ENCODE data around the gene TARS3. TPM values are rescaled to one million over a fixed set of nuclear protein-coding genes. Genes with fewer than 3 reads are reported as not detected.

TARS3 gene
- total RNA-seq, 1 donor from 2014 or later, result 10.1 TPM

GRCh38 chr15:101702077-101702476, 22.2 kb downstream of the TARS3 start:
- no peak for DNase-seq (ENCODE audit: extremely low read depth, low read depth, low spot score)

GRCh38 chr15:101698314-101698713, 26.0 kb downstream of the TARS3 start:
- no peak for DNase-seq (ENCODE audit: extremely low read depth, low read depth, low spot score)

DNA sequence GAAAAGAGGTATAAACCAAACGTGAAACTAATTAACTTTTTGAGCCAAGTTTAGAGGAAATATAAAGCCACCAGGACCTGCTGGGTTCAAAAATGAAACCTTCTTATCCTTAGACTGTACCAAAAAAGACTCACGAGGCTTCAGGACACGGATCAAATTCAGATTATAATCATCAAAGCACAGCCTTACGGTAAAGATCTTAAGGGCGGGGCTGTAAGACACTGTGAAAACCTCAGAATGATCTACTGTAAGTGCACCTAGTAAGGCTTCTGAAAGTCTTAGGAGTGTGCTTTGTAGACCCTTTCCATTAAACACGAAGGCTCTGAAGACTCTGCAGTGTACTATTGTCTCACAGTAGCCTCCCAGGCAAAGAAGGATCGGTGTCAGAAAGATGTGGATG, 26.8 kb downstream of the TARS3 start:
- no peak for DNase-seq (ENCODE audit: extremely low read depth, low read depth, low spot score)

DNA sequence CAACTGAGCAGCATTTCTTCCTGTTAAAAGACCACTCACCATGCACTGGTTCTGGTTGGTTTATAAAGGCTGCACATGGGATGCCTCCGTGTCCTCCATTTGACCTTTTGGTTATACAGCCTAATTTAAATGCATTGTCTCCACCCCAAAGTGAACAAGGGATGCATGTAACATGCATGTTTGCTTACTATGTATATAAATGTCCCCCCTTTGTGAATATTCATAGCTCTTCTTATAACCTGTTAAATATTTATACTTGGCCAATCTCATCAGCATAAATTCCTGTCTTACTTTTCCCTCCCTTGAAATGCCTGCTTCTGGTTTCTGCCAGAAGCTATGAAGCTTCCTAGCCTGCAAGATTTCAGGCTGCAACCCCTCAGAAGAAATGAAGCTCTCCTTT, 27.4 kb downstream of the TARS3 start:
- no peak for DNase-seq (ENCODE audit: extremely low read depth, low read depth, low spot score)

DNA sequence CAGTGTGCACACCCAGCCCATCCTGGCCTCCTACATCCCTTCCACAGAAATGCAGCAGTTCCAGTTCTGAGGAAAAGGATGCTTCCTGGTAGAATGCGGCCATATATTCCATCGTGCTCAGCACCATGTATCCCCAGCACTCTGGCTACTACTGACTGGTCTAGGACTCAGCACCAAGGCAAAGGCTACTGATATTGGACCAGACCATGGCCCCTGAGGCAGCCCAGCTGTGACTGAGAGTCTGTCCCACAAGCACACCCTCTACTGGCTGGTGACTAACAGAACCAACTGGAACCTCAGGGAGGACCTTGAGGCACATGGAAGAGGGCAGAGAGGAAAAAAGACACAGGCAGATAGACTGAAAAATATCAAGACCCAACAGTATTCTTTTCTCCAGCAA, 30.0 kb downstream of the TARS3 start:
- no peak for DNase-seq (ENCODE audit: extremely low read depth, low read depth, low spot score)

DNA sequence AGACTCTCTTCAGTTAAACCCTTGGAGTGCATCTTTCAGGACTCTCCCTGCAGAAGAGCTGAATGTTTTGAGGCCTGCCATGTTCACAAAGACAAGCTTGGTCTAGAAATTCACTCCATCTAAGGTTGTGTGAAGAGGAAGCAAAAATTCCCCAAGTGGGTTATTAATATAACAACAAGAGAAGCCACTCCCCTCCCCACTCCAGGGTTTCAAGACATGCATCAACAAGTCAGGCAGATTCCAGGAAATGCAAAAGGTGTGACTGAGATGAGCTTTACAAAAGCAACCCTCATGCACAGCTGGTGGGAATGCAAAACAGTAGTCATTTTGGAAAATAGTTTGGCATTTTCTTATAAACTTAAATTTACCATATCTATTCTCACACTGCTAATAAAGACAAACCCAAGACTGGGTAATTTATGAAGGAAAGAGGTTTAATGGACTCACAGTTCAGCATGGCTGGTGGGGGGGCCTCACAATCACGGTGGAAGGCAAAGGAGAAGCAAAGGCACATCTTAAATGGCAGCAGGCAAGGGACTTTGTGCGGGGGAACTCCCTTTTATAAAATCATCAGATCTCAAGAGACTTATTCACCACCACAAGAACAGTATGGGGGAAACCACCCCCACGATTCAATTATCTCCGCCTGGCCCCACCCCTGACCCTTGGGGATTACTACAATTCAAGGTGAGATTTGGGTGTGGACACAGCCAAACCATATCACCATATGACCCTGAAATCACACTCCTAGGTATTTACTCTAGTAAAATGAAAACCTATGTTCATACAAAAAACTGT, 31.3 kb downstream of the TARS3 start:
- DNase-seq (ENCODE audit: extremely low read depth, low read depth, low spot score), result no peak

DNA sequence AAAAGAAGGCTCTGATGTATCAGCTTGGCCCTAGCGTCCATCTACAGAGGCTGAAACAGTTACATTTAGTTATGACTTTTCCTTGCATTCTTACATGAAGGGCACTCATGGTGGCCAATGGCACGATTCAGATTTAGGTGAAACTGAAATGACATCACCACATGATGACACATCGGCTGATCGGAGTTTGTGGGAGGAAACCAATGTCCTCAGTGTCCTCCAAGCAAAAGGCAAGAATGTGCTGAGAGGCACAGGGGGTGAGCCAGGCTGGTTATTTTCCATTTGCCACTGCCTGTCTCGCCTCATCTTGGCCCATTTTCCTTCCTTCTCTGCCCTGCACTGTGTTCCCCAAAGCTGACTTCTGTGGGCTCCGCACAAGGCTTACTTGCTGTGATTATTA, 34.4 kb downstream of the TARS3 start:
- no peak for DNase-seq (ENCODE audit: extremely low read depth, low read depth, low spot score)

GRCh38 chr15:101686718-101687117, 37.6 kb downstream of the TARS3 start:
- DNase-seq (ENCODE audit: extremely low read depth, low read depth, low spot score), result no peak

DNA sequence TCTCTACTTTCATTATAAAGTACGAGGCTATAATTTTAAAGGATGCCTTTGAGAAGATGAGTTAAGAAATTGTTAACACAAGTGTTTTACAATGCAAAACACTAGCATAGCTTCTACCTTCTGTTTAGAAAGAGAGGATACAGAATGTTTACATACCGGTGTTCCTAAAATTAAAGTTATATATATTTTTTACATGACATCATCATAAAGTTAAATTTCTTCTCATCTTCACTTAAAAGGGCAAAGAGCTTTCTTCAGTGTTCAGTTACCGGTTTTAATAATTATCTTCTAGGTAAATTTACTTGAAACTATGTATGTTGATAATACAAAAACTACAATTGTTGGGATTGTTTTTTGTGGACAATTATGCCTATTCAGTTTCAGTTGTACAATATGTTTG, 39.4 kb downstream of the TARS3 start:
- DNase-seq (ENCODE audit: extremely low read depth, low read depth, low spot score), result no peak

GRCh38 chr15:101684384-101684783, 39.9 kb downstream of the TARS3 start:
- no peak for DNase-seq (ENCODE audit: extremely low read depth, low read depth, low spot score)

GRCh38 chr15:101679806-101680205, 44.5 kb downstream of the TARS3 start:
- no peak for DNase-seq (ENCODE audit: extremely low read depth, low read depth, low spot score)

- no peak for DNase-seq (ENCODE audit: extremely low read depth, low read depth, low spot score)
These were observed 47.3 kb downstream of the TARS3 start for GRCh38 chr15:101676921-101677329.

DNA sequence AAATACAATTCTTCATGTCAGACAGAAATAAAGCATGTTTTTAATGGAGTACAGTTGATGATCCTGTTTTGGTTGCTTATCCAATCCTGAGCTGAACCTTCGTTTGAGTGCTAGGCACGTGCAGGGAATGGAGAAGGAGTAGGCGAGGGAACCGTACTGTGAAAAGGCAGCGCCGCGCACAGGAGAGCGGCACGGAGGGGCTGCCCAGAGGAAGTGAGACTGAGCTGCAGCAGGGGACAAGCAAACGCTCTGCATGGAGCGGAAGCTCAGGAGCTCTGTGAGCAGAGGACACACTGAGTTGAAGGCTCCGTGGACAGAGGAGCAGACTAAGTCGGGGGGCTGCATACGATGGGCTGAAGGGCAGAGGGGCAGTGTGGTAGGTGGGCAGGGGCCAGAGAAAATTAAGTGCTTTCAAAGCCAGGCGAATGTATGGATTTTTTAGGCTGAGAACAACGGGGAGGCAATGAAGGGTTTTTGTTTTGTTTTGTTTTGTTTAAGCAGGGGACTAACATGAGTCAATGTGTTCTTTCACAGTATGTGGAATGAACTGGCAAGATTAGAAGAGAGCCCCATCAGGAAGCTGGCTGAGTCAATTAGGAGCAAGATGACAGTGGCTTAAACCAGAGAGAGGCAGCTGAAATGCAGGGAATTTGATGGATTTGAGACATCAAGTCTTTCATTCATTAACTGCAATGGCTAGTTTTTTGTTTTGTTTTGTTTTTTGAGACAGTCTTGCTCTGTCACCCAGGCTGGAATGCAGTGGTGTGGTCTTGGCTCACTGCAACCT, 48.3 kb downstream of the TARS3 start:
- no peak for DNase-seq (ENCODE audit: extremely low read depth, low read depth, low spot score)

DNA sequence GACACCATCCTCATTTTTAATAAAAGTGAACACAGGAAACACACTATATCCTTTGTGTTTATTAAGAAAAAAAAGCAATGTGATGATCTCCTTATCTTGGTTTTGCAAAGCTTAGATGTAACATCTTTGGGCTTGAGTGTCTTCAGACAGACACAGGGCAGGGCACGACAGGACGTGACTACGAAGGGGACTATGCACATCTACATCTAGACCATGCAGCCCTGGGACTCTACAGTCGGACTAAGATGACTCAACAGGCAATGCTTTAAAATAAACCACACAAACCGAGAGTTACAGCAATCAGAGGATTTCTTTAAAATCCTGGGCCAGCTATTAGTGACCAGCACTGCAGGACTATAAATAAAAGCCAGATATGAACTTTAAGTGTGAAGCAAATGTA, 49.3 kb downstream of the TARS3 start:
- DNase-seq (ENCODE audit: extremely low read depth, low read depth, low spot score), result no peak

DNA sequence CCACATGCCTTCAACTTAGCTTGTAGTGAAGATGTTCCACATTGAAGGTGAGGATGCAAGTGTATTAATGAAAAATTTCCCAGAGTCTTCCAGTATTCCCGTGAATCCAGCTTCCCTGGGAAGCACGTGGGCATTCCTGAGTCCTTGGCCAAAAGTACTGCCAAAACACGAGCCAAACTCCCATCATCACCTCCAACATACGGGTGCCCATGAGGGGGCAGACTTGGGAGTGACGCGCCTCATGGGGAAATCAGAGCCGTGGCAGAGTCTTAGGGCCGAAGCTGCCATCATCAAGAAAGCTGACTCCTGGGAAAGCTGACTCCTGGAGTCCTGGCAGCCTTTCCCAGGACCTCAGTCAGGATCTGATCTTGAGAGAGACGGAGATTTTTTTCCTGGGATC, 52.0 kb downstream of the TARS3 start:
- no peak for DNase-seq (ENCODE audit: extremely low read depth, low read depth, low spot score)

DNA sequence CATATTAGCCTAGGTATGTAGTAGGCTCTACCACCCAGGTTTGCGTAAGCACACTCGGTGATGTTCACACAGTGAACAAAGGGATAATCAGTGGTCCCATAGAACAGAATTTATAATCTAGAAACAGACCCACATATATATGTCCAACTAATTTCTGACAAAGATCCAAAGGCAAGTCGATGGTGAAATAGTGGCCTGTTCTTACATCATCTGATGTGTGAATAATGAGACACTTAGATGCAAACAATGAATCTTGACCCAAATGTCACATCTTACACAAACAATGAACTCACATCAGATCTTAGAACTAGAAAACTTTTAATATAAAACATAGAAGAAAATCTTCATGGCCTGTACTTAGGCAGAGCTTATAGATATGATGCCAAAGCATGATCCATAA, 54.5 kb downstream of the TARS3 start:
- DNase-seq (ENCODE audit: extremely low read depth, low read depth, low spot score), result no peak

DNA sequence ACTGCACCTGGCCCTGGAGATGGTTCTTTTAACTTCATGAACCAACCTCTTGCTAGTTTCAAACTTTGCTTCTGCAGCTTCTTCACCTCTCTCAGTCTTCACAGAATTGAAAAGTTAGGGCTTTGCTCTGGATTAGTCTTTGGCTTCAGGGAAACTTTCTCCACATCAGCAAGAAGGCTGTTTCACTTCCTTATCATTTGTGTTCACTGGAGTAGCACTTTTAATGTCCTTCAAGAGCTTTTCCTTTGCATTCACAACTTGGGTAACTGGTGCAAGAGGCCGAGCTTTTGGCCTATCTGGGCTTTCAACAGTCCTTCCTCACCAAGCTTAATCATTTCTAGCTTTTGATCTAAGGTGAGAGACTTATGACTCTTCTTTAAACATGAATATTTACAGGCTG, 56.4 kb downstream of the TARS3 start:
- no peak for DNase-seq (ENCODE audit: extremely low read depth, low read depth, low spot score)

DNA sequence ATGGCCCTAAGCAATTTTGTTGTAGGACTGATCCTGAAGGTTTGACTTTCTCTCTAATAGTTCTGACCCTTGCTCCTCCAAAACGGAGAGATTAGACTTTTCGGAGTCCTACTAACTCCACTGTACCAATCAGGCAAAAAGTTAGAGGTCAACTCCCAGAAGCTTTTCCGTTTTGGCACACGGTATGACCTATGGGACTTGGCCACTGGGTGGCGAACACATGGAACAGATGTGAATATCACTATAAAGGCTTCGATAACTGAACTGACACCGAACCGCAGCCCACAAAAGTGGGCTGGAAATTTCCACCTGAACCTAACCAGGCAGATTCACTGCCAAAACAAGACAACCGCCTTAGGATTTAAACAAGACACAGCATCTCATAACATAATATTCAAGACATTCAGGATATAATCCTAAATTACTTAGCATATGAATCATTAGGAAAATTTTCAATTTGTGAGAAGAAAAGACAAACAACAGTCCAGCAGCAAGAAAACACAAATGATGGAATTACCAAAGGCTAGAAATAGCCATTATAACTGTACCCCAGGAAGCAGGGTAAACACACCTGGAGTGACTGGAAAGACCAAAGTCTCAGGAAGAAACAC, 59.9 kb downstream of the TARS3 start:
- DNase-seq (ENCODE audit: extremely low read depth, low read depth, low spot score), result no peak

GRCh38 chr15:101662203-101662602, 62.1 kb downstream of the TARS3 start:
- DNase-seq (ENCODE audit: extremely low read depth, low read depth, low spot score), result no peak

- DNase-seq (ENCODE audit: extremely low read depth, low read depth, low spot score), result no peak
These were observed 64.3 kb downstream of the TARS3 start for GRCh38 chr15:101660005-101660404.

GRCh38 chr15:101657968-101658784, 66.1 kb downstream of the TARS3 start:
- no peak for DNase-seq (ENCODE audit: extremely low read depth, low read depth, low spot score)
